AG09309 (cell line): Measurements from ENCODE around the gene TYW1B.
"Not testable (repeated sequence)": the region's sequence is repeated elsewhere in the genome, so short reads cannot be mapped to it uniquely, and the experiment has no call there.

Source experiments
- DNase-seq: peaks from one replicate; pipeline ENCODE4 v3.0.0-alpha.2; 2010; ENCODE audit warnings: low read depth
- H3K4me3 ChIP-seq: 2 replicates; pipeline ENCODE4 v1.5.1; 2011; ENCODE audit warnings: mild to moderate bottlenecking, low read depth, low read length, moderate library complexity; ENCODE audit not compliant: control insufficient read depth
- CTCF ChIP-seq: IDR thresholded peaks from 2 replicates; pipeline ENCODE4 v1.5.1; 2011; ENCODE audit warnings: mild to moderate bottlenecking, low read depth, low read length, inconsistent platforms; ENCODE audit not compliant: insufficient read depth, control insufficient read depth; ENCODE audit errors: missing control alignments

The TYW1B gene

GRCh38 chr7:72540106-72540611 lies 287.8 kb downstream of the TYW1B start:
- H3K4me3 ChIP-seq = no peak overlapping the region
- no peak for DNase-seq
- no peak for TF ChIP-seq CTCF

GRCh38 chr7:72539702-72540101 lies 288.3 kb downstream of the TYW1B start:
- no peak for TF ChIP-seq CTCF
- no peak overlapping the region for H3K4me3 ChIP-seq
- DNase-seq = no peak

GRCh38 chr7:72538856-72539255 lies 289.1 kb downstream of the TYW1B start:
- H3K4me3 ChIP-seq = no peak overlapping the region
- no peak for TF ChIP-seq CTCF
- no peak for DNase-seq

- no peak for TF ChIP-seq CTCF
These were observed 289.9 kb downstream of the TYW1B start for GRCh38 chr7:72538147-72538546.

GRCh38 chr7:72536038-72536437 lies 292.0 kb downstream of the TYW1B start:
- H3K4me3 ChIP-seq, DNase-seq: not testable (repeated sequence)

More at GRCh38 chr7:72538147-72538546, 289.9 kb downstream of the TYW1B start:
- DNase-seq = no peak
- no peak overlapping the region for H3K4me3 ChIP-seq

- DNase-seq, H3K4me3 ChIP-seq: not testable (repeated sequence)
These were observed 297.0 kb downstream of the TYW1B start for GRCh38 chr7:72531048-72531447.
